RPMI7951 (cell line): ENCODE data around the gene CSE1L. TPM values are rescaled to one million over a fixed set of nuclear protein-coding genes. Genes with fewer than 3 reads are reported as not detected.
"Not testable (repeated sequence)": the region's sequence is repeated elsewhere in the genome, so short reads cannot be mapped to it uniquely, and the experiment has no call there.

Experiments
- DNase-seq: peaks from one replicate; pipeline ENCODE4 v3.0.0-alpha.2; 2012; ENCODE audit warnings: low read depth
- total RNA-seq: library from RNA; depleted of rRNA; stranded (reverse); fragments of >200 nt; shearing (Covaris generic); gene quantifications from 2 replicates; pipeline ENCODE4 v1.2.3, GENCODE V29; 2014; rRNA removed

The CSE1L gene, protein sequence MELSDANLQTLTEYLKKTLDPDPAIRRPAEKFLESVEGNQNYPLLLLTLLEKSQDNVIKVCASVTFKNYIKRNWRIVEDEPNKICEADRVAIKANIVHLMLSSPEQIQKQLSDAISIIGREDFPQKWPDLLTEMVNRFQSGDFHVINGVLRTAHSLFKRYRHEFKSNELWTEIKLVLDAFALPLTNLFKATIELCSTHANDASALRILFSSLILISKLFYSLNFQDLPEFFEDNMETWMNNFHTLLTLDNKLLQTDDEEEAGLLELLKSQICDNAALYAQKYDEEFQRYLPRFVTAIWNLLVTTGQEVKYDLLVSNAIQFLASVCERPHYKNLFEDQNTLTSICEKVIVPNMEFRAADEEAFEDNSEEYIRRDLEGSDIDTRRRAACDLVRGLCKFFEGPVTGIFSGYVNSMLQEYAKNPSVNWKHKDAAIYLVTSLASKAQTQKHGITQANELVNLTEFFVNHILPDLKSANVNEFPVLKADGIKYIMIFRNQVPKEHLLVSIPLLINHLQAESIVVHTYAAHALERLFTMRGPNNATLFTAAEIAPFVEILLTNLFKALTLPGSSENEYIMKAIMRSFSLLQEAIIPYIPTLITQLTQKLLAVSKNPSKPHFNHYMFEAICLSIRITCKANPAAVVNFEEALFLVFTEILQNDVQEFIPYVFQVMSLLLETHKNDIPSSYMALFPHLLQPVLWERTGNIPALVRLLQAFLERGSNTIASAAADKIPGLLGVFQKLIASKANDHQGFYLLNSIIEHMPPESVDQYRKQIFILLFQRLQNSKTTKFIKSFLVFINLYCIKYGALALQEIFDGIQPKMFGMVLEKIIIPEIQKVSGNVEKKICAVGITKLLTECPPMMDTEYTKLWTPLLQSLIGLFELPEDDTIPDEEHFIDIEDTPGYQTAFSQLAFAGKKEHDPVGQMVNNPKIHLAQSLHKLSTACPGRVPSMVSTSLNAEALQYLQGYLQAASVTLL
- total RNA-seq: 248 and 336 TPM in 2 replicates

DNA sequence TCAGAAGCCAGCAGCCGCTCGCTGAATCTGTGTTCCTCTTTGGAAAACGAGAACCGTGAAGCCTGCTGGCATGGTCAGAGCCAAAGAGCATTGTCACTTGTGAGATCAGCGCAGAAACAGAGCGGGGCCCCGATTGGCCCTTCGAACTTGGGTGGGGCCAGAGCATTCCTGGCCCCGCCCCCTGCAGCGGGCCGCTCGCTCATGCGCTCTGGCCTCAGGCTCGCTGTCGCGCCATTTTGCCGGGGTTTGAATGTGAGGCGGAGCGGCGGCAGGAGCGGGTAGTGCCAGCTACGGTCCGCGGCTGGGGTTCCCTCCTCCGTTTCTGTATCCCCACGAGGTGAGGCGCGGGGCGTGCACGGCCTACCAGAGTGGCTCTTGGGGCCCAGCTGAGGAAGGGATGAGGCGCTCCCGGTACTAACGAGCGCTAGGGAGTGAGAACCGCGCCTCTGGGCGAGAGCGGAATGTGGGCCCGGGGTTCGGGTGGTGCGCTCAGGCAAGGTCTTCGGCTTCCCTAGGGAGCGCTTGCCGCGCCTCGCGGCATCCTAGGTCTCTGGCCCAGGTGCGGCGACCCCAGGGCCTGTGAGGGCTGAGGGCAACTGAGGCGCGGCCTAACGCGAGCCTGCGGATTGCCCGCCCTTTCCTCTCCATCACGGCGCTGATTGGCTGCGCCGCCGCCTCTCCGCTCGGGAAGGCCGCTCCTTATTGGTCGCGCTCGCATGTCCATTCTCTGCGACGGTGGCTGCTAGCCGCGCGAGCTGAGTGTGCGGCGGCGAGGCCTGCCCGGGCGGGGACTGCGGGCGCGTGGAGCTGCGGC is at the start of gene CSE1L:
CSE1L (plus strand) TSS at position 226 of the 814 bp plus-strand sequence. CDS start 12,152 bp downstream, outside the sequence.
- DNase-seq: peak; percentile 96

DNA sequence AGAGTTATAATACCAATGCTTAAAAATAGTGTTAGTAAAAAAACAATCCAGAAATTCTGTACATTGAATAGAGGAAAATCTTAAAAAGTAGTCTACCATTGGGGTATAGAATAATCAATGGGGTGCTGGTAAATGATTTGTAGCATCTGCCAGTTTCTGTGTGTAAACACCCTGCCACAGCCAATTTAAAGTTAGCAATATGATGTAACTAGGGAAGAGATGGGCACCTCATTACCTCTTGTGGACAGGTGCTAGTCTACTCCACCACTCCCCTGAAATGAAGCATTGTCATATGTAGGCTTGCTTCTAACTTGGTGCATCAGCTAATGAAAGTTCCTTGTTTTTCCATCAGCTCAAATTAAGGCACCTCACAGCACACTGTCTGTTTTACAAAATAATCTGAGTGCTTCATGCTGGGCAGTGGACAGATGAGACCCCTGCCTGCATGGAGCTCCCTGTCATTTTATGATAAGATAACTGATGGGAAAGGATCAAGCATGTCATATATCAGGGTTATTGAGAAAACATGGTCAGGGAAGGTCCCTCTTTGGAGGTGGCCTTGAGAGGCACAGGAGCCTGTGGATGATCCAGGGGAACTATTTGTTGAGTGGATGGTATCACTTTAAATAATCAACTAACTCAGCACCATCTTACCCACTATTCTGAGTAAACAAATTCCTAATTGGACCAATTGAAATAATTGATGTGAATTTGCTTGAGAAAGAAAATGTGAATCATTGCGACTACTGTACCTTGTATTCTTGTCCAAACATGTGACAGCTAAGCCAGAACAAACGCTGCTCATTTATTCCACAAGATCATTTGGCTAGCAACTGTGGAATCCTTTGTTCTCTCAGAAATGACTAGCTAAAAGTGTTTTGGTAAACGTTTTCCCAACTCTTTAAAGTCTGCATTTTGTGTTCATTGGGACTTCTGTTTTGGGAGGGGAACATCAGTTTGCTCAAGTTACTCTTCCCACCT is 45.9 kb upstream of the CSE1L start:
- DNase-seq: no peak

DNA sequence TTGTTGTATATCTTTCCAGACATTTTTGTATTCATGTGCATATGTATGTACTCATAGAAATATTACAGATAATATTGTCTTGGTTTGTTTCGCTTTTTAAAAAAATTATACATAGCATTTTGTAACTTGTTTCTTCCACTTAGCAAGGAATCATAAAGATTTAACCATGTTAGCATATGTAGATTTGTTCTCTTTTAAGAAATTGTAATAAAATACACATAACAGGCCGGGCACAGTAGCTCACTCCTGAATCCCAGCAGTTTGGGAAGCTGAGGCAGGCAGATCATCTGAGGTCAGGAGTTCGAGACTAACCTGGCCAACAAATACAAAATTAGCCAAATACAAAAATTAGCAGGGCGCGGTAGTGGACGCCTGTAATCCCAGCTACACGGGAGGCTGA is 44.4 kb upstream of the CSE1L start:
- no peak for DNase-seq

DNA sequence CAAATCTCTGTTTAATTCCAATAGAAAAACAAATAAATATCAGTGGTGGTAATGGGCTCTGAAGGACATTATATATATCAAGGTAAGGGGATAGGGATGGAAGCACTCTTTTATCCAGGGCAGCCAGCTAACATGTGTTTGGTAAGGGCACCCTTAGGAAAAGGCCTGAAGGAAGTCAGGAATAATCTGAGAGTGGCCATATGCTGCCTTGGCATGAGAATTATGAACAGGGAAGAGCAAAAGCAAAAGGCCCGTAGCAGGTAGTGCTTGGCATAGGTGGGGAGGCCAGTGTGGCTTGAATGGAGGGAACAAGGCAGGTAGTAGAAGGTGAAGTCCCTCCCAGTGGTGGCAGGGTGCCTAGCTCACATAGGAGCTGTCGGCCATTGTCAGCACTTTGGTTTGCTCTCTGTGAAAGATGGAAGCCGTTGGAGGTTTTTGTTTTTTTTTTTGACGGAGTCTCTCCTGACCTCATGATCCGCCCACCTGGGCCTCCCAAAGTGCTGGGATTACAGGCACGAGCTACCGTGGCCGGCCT is 39.6 kb upstream of the CSE1L start:
- DNase-seq: no peak

DNA sequence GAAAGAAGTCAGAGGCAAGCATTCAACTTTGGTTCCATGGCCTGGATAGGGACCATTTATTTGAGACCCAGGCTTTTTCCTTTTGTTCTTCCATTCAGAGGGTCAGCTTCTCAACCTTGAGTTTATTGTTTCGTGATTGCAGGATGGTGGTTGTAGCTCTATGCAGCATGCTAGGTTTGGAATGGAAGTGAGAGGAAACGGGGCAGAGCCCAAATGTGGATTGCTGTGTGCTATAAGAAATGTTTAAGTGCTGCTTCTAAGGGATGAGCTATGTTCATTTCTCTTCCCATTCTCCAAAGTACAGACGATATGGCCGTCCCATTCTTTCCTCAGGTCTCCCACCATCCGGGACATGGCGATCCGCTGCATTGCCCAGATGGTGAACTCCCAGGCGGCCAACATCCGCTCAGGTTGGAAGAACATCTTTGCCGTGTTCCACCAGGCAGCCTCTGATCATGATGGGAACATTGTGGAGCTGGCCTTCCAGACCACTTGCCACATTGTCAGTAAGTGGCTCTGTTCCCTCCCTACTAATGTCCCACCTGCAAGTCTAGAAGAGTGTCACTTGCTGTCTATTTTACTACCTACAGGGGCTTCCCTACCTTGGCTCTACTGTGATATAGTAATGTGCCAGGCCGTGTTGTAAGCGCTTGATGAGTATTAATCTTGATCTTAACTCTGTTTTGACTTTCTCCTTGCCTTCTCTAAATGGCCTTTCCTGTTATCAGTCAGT is 36.0 kb upstream of the CSE1L start:
- DNase-seq: no peak

DNA sequence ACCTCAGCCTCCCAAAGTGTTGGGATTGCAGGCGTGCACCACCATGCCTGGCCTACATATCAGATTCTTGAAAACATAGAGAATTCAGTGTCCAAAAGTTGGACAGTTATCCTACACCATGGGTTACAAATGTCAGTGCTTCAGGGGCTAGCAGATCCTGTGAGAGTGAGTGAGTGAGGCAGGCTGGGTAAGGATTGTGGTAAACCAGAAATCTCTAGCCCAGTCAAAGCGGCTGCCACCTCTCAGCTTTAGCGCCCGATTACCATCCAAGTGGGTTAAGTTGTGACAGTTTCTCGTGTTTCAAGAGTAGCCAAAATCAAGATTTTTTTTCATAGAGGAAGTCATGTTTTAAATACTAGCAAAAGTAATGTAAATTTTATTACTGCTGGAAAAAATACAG is 21.9 kb upstream of the CSE1L start:
- no peak for DNase-seq

DNA sequence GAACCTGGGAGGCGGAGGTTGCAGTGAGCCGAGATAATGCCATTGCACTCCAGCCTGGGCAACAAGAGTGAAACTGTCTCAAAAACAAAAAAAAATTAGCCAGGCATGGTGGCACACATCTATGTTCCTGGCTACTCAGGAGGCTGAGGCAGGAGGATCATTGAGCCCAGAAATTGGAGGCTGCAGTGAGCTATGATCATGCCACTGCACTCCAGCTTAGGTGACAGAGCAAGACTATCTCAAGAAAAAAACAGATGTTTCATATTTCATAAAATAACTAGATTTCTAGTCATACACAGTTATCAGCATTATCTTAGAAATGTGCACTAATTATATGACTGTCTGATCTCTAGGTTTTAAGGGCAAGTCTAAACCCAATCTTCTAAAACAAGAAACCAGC is 17.9 kb upstream of the CSE1L start:
- DNase-seq: not testable (repeated sequence)

DNA sequence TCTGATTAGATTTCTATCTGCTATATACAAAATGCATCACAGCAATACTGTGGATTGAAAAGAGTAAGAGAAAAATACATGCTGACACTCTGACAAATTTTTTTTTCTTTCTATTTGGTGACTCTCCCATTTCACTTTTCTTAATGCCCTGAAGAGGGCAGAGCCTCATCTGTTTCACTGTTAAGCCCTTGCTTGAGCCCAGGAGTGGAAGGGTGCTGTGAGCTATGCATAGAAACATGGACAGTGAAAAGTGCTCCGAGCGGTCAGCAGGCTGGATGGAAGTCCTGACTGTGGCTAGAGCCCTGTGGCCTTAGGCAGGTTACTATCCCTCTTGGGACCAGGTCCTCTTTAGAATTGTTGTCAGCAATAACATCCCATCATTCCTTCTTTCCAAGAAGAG is 17.4 kb upstream of the CSE1L start:
- peak; percentile 26 for DNase-seq

DNA sequence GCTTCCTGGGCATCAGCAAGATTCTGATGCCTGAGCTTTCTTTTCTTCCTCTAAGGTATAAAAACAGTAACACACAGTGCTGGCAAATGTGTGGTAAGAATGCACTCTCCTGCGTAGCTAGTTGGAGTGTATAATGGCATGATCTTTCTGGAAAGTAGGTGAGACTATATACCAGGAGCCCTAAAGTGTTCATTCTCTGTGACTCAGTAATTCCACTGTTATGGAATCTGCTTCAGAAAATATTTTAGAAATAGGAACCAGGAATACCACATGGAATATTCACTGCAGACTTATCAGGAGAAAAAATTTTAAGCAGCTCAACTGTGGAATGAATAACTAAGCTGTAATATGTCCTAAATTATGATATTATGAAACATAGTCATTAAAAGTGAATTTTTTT is 16.9 kb upstream of the CSE1L start:
- no peak for DNase-seq

DNA sequence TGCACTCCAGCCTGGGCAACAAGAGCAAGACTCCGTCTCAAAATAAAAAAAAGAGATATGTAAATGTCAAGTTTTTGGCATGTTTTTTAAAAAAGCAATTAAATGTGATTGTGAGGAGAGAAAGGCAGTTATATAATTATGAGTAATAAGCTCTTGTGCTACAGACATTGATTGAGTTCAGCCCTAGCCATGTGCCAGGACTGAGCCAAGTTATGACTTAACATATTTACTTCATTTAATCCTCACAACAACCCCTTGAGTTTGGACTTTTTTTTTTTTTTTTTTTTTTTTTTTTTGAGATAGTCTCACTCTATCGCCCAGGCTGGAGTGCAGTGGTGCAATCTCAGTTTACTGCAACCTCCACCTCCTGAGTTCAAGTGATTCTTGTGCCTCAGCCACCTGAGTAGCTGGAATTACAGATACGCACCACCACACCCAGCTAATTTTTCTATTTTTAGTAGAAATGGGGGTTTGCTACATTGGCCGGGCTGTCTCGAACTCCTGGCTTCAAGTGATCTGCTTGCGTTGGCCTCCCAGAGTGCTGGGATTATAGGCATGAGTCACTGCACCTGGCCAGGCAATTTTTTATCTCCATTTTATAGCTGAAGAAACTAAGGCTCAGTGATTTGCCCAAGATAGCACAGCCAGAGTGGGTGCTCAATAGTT is 15.0 kb upstream of the CSE1L start:
- DNase-seq: no peak

DNA sequence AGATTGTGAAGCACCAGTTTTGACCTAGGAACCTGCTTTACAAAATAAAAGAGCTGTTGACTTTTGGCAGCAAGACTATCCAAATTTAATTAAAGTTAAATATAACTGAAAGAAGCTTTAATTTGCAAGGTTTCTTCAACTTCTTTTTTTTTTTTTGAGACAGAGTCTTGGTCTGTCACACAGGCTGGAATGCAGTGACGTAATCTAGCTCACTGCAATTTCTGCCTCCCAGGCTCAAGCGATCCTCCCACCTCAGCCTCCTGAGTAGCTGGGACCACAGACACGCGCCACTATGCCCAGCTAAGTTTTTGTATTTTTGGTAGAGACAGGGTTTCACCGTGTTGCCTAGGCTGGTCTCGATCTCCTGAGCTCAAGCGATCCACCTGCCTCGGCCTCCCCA is 13.7 kb upstream of the CSE1L start:
- DNase-seq: no peak

DNA sequence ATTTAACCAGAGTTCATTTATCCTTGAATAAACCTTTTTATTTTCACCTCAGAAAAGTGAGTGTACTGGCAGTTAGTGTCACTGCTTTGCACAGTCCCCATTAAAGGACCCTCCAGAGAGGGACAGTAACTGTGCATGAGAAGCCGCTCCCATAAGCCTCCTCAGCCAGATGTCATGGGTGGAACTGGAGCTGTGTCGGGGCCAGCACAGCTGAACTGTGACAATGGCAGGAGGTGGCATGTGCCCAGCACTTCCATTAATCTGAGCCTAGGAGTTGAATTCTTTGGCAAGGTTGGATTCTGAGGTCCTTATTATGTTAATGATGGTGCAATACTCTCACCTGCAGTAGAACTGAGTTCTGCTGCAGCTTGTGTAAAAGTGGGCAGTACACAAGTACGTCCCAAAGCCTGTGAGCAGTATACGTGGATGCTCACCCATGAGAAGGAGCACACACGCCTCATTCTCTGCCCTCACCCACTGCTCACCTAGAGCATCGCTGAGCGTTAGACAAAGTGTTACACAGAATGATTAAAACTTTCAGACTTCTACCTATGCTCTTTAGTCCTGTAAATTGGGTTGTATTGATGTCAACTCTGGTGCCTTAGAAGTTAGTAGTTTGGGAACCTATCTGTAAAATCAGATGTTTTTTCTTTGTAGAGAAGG is 11.9 kb upstream of the CSE1L start:
- DNase-seq: no peak

DNA sequence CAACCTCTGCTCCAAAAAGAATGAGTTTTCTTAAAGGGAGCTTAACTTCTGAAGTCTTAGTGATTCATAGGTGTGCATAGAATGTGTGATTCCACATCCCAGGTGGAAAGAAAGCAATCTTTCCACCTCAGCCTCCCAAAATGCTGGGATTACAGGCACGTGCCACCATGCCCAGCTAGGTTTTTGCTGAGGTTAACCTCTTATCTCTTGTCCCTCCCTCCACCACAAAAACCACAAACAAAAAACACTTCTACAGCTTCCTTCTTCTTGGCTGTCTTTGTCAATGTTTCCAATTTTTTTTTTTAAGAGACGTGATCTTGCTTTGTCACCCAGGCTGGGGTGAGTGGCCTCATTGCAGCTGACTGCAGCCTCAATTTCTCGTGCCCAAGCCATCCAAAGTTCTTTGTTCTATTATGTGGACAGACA is 8.1 kb upstream of the CSE1L start:
- peak; percentile 56 for DNase-seq

DNA sequence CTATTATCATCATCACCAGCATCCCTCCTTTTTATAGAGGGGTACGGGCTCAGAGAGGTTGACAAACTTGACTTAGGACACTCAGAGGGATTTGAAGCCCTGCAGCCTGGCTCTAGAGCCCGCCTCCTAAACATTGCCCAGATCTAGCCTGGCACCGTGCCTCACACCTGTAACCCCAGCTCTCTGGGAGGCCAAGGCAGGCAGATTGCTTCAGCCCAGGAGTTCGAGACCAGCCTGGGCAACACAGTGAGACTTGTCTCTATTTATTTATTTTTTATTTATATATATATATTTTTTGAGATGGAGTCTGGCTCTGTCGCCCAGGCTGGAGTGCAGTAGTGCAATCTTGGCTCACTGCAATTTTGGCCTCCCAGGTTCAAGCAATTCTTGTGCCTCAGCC is 6.3 kb upstream of the CSE1L start:
- no peak for DNase-seq

DNA sequence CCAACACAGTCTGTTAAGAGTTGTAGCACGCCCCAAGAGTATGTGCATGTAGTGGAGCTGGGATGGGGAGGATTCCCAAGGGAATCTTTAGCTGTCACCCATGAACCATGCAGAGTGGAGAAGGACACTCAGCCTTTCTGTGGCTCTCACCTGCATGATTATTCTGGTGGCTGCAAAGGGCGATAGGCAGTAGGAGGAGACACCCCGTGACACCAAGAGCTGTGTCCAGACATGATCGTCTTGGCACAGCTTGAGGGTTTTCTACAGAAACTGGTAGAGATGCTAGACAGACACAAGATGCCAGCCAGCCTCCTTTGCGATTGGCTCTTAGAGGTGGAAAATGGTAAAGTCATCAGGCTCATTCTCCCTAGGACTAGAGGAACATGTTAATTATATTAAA is 3.1 kb upstream of the CSE1L start:
- DNase-seq: no peak

DNA sequence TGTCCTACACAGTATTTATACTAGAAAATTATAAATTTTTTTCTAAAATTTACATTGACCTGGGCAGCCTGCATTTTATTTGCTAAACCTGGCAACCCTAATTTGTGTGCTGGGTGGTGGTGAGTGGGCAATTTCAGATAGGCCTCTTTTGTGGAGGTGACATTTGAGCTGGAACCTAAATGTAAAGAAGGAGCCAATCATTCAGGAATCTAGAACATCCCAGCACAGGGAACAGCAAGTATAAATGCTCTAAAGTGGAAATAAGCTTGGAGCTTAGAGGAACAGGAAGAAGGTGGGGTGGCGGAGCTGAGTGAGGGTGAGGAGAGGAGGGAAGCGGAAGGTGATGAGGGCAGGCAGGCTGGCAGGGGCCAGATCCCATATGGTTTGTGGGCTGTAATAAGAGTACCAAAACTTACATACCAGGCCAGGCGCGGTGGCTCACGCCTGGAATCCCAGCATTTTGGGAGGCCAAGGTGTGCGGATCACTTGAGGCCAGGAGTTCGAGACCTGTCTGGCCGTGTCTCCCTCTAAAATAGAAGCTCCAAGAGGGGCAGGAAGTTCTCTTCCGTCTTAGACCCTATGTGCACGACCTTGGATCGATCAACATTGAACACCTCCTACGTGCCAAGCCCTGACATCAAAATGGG is 549 bp upstream of the CSE1L start:
- peak; percentile 16 for DNase-seq

DNA sequence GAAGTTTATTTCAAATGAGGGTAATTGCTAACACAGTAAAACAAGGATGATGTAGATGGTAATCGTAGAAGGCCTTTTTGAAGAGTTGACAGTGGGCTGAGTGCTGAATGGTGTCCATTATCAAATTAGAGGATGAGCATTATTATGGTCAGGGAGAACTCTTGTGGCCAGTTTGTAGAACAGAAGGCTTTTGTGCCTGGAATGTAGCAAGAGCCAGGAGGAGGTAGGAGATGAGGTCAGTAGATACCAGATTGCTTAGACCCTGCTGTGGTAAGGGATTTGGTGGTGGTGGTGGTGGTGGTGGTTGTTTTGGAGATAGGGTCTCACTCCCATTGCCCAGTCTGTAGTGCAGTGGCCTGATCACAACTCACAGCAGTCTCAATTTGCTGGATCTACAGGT is 6.2 kb downstream of the CSE1L start:
- DNase-seq: peak; percentile 34

DNA sequence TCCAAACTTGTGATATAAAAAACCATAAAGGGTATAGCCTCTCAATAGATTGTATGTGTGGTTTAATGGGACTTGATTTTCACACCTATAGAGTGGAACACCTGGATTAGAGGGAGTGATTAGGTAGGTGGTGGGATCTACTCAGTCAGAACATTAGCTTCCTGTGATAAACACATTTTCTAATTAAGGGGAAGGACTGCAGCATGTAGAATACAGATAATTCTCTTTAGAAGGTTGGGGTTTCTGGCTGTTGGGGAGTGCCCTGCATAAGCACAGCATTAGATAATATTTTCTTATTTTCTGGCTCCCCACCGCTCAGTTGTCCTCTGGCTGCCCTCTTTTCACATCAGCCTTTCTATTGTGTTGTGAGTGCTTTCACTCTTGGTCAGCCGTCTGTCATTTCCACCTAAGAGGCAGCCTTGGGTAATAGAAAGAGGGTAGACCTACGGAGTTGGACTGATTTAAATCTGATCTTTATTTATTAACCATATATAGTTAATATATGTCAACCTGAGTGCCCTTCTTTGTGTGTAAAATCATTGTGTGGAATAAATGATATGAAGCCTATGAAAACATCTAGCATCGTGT is 8.0 kb downstream of the CSE1L start:
- no peak for DNase-seq
